SK-N-SH (cell line): ENCODE measurements around the gene GCSAML. TPM values are rescaled to one million over a fixed set of nuclear protein-coding genes. Genes with fewer than 3 reads are reported as not detected.
"Not testable (repeated sequence)": the region's sequence is repeated elsewhere in the genome, so short reads cannot be mapped to it uniquely, and the experiment has no call there.

Experiments used
- CTCF ChIA-PET: fragments of 300-600, 350-600 bp; formaldehyde crosslinking; extraction: SDS; loops from one replicate; lab custom pipeline; 2021; lab: Yijun Ruan, JAX
- POLR2A ChIA-PET: fragments of 350-600 bp; sonication (Branson Sonifier 250); formaldehyde crosslinking; extraction: SDS; loops from one replicate; lab custom pipeline; 2020; ENCODE audit warnings: antibody characterized with exemption, inconsistent platforms; lab: Yijun Ruan, JAX
- DNase-seq: peaks from one replicate; pipeline ENCODE4 v3.0.0; 2012
- H2AFZ ChIP-seq: fragments of 200-600 bp; sonication (generic); 2 replicates; pipeline ENCODE4 v1.8.1; 2016; ENCODE audit warnings: antibody characterized with exemption, mild to moderate bottlenecking, low read depth
- H3F3A ChIP-seq: fragments of 200-600 bp; sonication (generic); replicated peaks from 2 replicates; pipeline ENCODE3; 2016; ENCODE audit warnings: antibody characterized with exemption, mild to moderate bottlenecking; ENCODE audit not compliant: insufficient read depth
- H3K27ac ChIP-seq, 2 experiments: fragments of 200-500 bp in 1 of 2; fragments of 200-600 bp in 1 of 2; sonication (Bioruptor generic) in 1 of 2; sonication (generic), shearing (Covaris generic) in 1 of 2; 2 replicates each; pipeline versions ENCODE4 v1.5.1 to v1.6.1; 2014 to 2016; ENCODE audit warnings: low read depth in 2 of 2, inconsistent platforms in 1 of 2, low read length in 1 of 2, mild to moderate bottlenecking in 1 of 2, mixed read lengths in 1 of 2
- H3K27me3 ChIP-seq: fragments of 200-600 bp; sonication (generic), shearing (Covaris generic); 2 replicates; pipeline ENCODE4 v1.6.1; 2016; ENCODE audit warnings: mixed run types; ENCODE audit not compliant: insufficient read depth
- H3K36me3 ChIP-seq, 2 experiments: fragments of 200-500 bp in 1 of 2; fragments of 200-600 bp in 1 of 2; sonication (Bioruptor generic) in 1 of 2; sonication (generic) in 1 of 2; replicated peaks in 1 of 2; 2 replicates each; pipeline versions ENCODE3 to v1.5.1; 2014 to 2016; ENCODE audit warnings: low read length in 1 of 2, mild to moderate bottlenecking in 1 of 2; ENCODE audit not compliant: insufficient read depth in 2 of 2, control insufficient read depth in 1 of 2
- H3K4me1 ChIP-seq, 2 experiments: fragments of 200-500 bp in 1 of 2; fragments of 200-600 bp in 1 of 2; sonication (Bioruptor generic) in 1 of 2; sonication (generic), shearing (Covaris generic) in 1 of 2; 2 replicates each; pipeline versions ENCODE4 v1.5.1 to v1.6.1; 2014 to 2016; ENCODE audit warnings: low read depth in 1 of 2, low read length in 1 of 2, mixed run types in 1 of 2; ENCODE audit not compliant: insufficient read depth in 2 of 2, control insufficient read depth in 1 of 2
- H3K4me2 ChIP-seq: fragments of 200-600 bp; sonication (generic), shearing (Covaris generic); 2 replicates; pipeline ENCODE4 v1.6.1; 2017; ENCODE audit warnings: mixed run types
- H3K4me3 ChIP-seq, 2 experiments: fragments of 200-500 bp in 1 of 2; fragments of 200-600 bp in 1 of 2; sonication (Bioruptor generic) in 1 of 2; sonication (generic), shearing (Covaris generic) in 1 of 2; 2 replicates each; pipeline versions ENCODE4 v1.5.1 to v1.8.1; 2014 to 2016; ENCODE audit warnings: low read depth in 2 of 2, inconsistent platforms in 1 of 2, low read length in 1 of 2, mild to moderate bottlenecking in 1 of 2, mixed read lengths in 1 of 2, moderate library complexity in 1 of 2
- H3K79me2 ChIP-seq: fragments of 200-600 bp; sonication (generic); 2 replicates; pipeline ENCODE4 v1.8.1; 2017; ENCODE audit warnings: mild to moderate bottlenecking; ENCODE audit not compliant: insufficient read depth
- H3K9ac ChIP-seq: fragments of 200-600 bp; sonication (generic); 2 replicates; pipeline ENCODE4 v1.6.1; 2017; ENCODE audit warnings: mixed run types
- H3K9me2 ChIP-seq: fragments of 200-600 bp; sonication (generic); 2 replicates; pipeline ENCODE4 v1.6.1; 2017; ENCODE audit warnings: mixed run types
- H3K9me3 ChIP-seq: fragments of 200-600 bp; sonication (generic); 2 replicates; pipeline ENCODE4 v1.6.1; 2017; ENCODE audit warnings: mixed run types, mild to moderate bottlenecking, moderate library complexity
- H4K20me1 ChIP-seq: fragments of 200-600 bp; sonication (generic); 2 replicates; pipeline ENCODE4 v1.6.1; 2017; ENCODE audit warnings: mild to moderate bottlenecking, mixed run types; ENCODE audit not compliant: insufficient read depth
- FOSL2 ChIP-seq: IDR thresholded peaks from 2 replicates; pipeline ENCODE4 v1.4.0; 2012; ENCODE audit warnings: low read depth, mild to moderate bottlenecking, moderate library complexity, borderline replicate concordance
- JUND ChIP-seq: IDR thresholded peaks from 2 replicates; pipeline ENCODE4 v1.4.0; 2012
- MEF2A ChIP-seq: IDR thresholded peaks from 2 replicates; pipeline ENCODE4 v1.4.0; 2012; ENCODE audit warnings: low read depth, borderline replicate concordance
- NRF1 ChIP-seq: IDR thresholded peaks from 2 replicates; pipeline ENCODE4 v1.6.1; 2012; ENCODE audit warnings: low read depth, mild to moderate bottlenecking, low read length
- SIN3A ChIP-seq: IDR thresholded peaks from 2 replicates; pipeline ENCODE4 v1.6.1; 2012; ENCODE audit warnings: low read depth, mild to moderate bottlenecking, low read length, moderate library complexity, borderline replicate concordance
- TAF1 ChIP-seq: IDR thresholded peaks from 2 replicates; pipeline ENCODE4 v1.6.1; 2012; ENCODE audit warnings: low read depth, mild to moderate bottlenecking, low read length, moderate library complexity, borderline replicate concordance
- WGBS: methylation state at CpG from one replicate; pipeline ENCODE4 v1.1.6; 2017; ENCODE audit warnings: low lambda C conversion rate; 5-methylcytosine and 5-hydroxymethylcytosine counted together
- polyA plus RNA-seq, 3 experiments: library from polyadenylated mRNA; depleted of rRNA; stranded (reverse); fragments of >200 nt; gene quantifications; 2 replicates each; pipeline ENCODE4 v1.2.3, GENCODE V29; 2012
- TF ChIP-seq, protein P1 (sequence below): fragments of 200-600 bp; sonication (generic); IDR thresholded peaks from 2 replicates; pipeline ENCODE4 v1.6.1; 2017; ENCODE audit warnings: antibody characterized with exemption, mild to moderate bottlenecking, moderate library complexity
- TF ChIP-seq, protein P2 (sequence below): IDR thresholded peaks from 2 replicates; pipeline ENCODE4 v1.4.0; 2012; ENCODE audit warnings: low read depth, borderline replicate concordance

The GCSAML gene
- polyA plus RNA-seq, 1 of the 3 experiments (the other 2 are of a cell fraction), result not detected

DNA sequence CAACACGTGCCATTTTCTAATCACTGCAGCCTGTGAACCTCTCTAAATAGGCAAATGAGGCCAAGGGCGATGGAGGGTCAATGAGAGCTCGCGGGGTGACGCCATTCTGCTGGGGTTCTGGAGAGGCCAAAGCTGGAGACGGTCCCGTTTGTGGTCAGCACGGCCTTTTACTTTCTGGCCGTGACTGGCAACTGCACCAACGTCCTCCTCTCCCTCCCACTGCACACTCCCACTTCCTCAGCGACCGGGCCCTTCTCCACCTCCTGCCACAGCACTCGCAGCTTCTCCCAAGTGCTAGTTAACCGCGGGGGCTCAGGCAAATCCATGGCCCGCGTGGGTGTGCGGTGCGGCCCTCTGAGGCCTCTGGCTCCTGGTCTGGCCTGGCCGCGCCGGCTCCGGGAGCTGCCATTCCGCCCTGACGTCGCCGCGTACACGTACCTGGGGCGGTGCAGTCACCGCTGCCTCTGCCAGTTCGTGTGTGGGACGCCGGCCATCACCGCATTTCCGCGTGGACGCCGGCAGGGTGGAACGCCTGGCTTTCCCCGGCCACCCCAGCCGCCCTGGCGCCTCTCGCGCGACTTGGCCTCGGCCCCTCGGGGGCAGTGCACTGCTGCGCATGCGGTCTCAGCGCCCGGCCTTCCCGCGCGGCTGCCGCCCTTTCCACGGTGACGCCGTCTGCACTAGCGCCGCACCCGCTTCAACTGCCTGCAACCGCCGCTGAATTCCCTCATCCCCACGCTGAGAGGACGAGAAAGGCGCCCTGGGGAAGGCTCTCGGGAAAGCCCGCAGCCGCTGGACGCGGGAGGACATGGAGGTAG lies 30.9 kb upstream of the GCSAML start (continued):
- TF ChIP-seq FOSL2, result no peak
- no peak for TF ChIP-seq NRF1
- TF ChIP-seq SIN3A, result no peak
- no peak for TF ChIP-seq TAF1
- TF ChIP-seq, protein P1, sequence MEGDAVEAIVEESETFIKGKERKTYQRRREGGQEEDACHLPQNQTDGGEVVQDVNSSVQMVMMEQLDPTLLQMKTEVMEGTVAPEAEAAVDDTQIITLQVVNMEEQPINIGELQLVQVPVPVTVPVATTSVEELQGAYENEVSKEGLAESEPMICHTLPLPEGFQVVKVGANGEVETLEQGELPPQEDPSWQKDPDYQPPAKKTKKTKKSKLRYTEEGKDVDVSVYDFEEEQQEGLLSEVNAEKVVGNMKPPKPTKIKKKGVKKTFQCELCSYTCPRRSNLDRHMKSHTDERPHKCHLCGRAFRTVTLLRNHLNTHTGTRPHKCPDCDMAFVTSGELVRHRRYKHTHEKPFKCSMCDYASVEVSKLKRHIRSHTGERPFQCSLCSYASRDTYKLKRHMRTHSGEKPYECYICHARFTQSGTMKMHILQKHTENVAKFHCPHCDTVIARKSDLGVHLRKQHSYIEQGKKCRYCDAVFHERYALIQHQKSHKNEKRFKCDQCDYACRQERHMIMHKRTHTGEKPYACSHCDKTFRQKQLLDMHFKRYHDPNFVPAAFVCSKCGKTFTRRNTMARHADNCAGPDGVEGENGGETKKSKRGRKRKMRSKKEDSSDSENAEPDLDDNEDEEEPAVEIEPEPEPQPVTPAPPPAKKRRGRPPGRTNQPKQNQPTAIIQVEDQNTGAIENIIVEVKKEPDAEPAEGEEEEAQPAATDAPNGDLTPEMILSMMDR, result no peak
- TF ChIP-seq, protein P2, sequence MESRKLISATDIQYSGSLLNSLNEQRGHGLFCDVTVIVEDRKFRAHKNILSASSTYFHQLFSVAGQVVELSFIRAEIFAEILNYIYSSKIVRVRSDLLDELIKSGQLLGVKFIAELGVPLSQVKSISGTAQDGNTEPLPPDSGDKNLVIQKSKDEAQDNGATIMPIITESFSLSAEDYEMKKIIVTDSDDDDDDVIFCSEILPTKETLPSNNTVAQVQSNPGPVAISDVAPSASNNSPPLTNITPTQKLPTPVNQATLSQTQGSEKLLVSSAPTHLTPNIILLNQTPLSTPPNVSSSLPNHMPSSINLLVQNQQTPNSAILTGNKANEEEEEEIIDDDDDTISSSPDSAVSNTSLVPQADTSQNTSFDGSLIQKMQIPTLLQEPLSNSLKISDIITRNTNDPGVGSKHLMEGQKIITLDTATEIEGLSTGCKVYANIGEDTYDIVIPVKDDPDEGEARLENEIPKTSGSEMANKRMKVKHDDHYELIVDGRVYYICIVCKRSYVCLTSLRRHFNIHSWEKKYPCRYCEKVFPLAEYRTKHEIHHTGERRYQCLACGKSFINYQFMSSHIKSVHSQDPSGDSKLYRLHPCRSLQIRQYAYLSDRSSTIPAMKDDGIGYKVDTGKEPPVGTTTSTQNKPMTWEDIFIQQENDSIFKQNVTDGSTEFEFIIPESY, result no peak
- TF ChIP-seq MEF2A, result no peak

DNA sequence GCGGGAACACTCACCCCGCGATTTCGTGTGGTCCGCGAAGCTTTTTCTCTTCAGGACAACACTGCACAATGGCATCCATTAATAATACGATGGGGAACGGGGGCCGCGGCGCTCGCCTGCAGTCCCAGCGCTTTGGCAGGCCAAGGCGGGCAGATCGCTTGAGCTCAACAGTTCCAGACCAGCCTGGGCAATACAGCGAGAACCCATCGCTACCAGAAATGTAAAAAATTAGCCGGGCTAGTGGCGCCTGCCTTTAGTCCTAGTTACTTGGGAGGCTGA lies 30.4 kb upstream of the GCSAML start:
- Histone ChIP-seq H3F3A (no peaks in the 10 kb centered on the region), H3K36me3 (no peaks in the 10 kb centered on the region), H3K9me2 (no peaks in the 10 kb centered on the region), H3K9ac (no peak overlapping the region), H3K27ac (no peak overlapping the region), H3K9me3 (no peaks in the 10 kb centered on the region), H2AFZ (no peak overlapping the region), H3K79me2 (no peaks in the 10 kb centered on the region), H3K4me2 (no peak overlapping the region), H3K27me3 (no peaks in the 10 kb centered on the region; the same call in 1 of the 2 replicates), H3K4me3 (no peak overlapping the region), H4K20me1 (no peaks in the 10 kb centered on the region), H3K4me1 (no peaks in the 10 kb centered on the region)
- 29% methylated on average over 4 of the region's 19 CpGs for WGBS
- TF ChIP-seq, protein P1, result no peak
- no peak for TF ChIP-seq JUND
- ChIA-PET POLR2A (no interaction called here), CTCF (no interaction called here)
- DNase-seq, result no peak

DNA sequence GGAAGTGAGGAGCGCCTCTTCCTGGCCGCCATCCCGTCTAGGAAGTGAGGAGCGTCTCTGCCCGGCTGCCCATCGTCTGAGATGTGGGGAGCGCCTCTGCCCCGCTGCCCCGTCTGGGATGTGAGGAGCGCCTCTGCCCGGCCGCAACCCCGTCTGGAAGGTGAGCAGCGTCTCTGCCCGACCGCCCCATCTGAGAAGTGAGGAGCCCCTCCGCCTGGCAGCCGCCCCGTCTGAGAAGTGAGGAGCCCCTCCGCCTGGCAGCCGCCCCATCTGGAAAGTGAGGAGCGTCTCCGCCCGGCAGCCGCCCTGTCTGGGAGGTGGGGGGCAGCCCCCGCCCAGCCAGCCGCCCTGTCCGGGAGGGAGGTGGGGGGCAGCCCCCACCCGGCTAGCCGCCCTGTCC lies 27.0 kb upstream of the GCSAML start:
- H3K9me2 ChIP-seq, H3K4me3 ChIP-seq, H3K9me3 ChIP-seq, H3K36me3 ChIP-seq, H3F3A ChIP-seq, H3K4me1 ChIP-seq, H4K20me1 ChIP-seq, POLR2A ChIA-PET, H3K4me2 ChIP-seq, CTCF ChIA-PET, H3K79me2 ChIP-seq, DNase-seq, H3K9ac ChIP-seq, H2AFZ ChIP-seq, H3K27ac ChIP-seq: not testable (repeated sequence)
- WGBS, result no CpG with 5 or more reads among the region's 30 CpGs
- peaks cover 10% of the 10 kb centered on the region; the same call in 1 of the 2 replicates for H3K27me3 ChIP-seq
